Hippocampal formation (tissue), 2 donors: ENCODE data around the gene GRM3.
A peak's percentile ranks its signal among the peaks of the same experiment; 100 is the strongest.

Experiments used
- DNase-seq, 2 donors: peaks; one replicate each; lab custom pipeline; 2025; lab: John Stamatoyannopoulos, UW

GRM3 gene

DNA sequence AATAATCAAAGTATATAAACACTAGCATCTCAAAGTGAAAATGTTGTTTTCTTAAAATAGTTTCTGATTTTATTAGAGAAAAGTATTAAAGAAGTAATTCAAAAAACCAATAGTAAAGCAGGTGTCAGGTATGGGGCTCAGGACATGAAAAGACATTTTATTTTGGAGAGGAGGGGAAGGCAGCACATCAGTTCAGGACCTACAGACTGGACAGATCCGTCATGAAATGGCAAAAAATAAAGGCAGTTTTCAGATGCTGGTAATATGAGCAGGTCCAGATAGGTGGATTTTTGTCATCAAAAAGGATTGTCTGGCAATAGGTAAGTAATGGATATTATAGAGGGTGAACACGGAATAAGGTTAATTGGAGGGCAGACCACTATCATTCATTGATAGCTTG is 49.0 kb downstream of the GRM3 start:
- no peak for DNase-seq

- no peak for DNase-seq
These were observed 62.7 kb downstream of the GRM3 start for GRCh38 chr7:86706406-86706805.

DNA sequence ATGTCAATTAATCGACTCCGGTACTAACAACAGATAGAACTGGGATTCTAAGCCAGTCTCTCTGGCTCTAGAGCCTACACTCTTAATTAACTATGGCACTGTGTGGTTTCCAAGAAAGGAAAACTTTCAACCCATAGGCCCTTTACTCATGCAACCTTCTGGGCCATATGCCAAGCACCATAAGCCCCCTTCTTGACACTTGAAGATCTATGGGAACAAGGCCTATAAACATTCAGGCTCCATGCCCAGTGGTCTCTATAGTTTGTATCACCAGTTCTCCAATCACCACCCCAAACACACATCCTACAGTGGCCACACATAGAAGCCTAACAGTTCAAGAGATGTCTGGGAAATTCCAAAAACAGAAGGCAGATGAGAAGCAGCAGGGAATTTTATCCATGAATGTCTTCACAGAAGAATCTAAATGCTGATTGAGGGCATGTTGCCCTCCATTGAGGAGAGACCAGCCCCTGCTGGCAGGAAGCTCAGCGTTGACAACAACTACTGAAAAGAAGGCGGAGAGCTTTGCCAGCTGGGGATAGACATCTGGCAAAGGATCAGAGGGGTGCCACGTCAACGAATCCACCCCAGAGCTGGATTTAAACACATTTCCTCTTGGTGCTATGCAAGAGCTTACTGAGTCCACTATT is 64.4 kb downstream of the GRM3 start:
- peak; percentile 68 to 76 for DNase-seq

DNA sequence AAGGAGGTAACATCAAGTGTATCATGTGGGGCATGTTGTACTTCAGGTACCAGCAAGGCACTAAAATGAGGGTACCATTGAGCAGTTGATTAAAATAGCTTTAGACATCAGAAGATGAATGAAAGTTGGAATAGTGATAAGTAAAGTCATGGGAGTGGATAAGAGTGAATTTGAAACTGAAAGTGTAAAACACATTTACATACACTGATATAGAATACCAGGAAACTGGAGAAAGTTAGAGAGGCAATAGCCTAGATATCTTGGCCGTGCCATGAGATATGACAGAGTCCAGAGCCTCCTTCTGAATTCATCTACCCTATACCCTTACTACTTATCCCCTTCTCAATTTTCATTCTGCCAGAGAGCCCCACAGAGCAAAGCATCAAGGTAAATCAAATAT is 76.6 kb downstream of the GRM3 start:
- DNase-seq: no peak

- no peak for DNase-seq
These were observed 90.1 kb downstream of the GRM3 start for GRCh38 chr7:86733783-86734182.

DNA sequence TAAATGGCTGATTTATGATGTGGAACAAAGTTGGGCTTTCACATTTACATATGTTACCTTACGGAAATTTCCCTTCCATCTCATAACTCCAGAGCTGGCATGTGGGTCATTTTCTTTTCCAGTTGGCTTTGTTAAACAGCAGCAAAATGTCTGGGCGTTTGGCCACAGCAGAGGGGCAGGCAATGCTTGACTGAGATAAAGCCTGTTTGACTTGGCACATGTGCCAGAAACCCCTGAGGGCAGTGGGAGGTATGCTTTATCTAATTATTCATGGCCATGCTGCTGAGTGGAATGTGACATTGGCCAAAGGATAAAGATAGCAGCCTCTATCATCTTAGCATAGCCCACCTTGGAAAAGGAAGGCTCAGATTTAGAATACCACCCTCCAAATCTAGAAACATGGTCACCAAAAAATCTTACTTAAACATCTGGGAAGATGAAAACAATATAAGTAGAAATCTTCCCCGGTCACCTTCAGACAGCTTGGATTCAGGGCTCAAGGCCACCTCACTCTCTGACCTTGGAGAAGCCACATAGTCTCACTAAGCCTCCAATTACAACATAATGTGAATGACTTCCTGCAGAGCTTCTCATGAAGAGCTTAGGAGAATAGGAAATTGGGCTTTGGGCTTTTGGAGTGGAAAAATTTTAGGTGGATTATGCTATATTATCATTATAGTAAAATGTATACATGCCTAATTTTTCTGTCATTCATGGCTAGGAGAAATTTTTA is 101.5 kb downstream of the GRM3 start:
- no peak for DNase-seq

- peak in 1 of 2 donors; percentile 79 for DNase-seq
These were observed 104.0 kb downstream of the GRM3 start for GRCh38 chr7:86747698-86748097.

- DNase-seq: no peak
These were observed 104.5 kb downstream of the GRM3 start for GRCh38 chr7:86748201-86748600.

- no peak for DNase-seq
These were observed 105.4 kb downstream of the GRM3 start for GRCh38 chr7:86748843-86749719.

GRCh38 chr7:86749741-86750665 is 106.3 kb downstream of the GRM3 start:
- no peak for DNase-seq

DNA sequence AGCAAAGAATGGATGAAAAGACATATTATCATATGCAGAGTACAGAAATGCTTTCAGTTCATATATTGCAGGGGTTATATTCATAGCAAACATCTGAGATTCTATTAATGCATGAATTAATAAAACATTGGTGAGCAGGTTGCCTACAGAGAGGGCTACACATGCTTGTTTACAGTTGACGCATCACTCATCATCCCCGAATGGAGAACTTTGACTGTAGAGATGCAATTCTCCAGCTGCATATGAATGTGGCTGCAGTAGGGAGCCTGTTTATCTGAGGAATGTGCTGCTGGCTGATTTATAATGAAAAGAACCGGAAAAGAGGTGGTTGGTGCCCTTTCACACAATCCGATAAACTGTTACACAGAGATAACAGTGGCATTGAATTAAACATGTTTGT is 116.5 kb downstream of the GRM3 start:
- no peak for DNase-seq

DNA sequence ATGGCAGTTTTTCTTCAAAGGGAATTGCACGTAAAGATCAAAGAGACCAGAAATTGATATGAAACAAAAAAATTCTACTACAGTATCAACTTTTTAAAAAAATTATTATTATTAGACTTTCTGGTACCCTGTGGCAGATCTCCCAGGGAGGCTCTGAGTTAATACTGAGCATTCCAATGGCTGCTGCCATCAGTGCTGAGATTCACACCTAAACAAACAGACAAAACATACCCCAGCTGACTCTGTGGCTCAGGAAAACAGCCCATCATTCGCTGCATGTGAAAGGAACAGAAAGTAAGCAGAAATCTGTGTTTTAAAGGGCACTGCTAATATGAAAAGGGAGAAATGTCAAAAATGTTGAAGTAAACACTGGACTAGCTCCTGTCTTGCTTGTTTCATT is 118.4 kb downstream of the GRM3 start:
- DNase-seq: no peak

- DNase-seq: no peak
These were observed 122.2 kb downstream of the GRM3 start for GRCh38 chr7:86765931-86766330.

DNA sequence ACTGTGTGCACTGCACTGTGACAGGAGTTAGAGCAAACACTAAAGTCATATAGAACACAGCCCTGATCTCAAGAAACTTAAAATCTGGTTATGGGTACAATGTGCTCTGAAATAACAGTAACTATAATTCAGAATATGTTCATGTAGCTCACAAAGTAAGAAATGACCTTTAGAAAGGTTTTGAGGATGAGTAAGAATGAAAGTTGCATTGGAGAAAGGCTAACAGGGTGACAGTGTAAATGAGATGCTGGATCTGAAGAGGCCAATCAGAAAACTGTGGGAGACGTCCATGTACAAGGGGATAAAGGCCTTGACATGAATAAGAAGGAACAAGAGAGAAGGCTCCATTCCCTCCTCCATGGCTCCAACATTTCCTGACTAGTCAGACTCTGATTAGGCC is 124.7 kb downstream of the GRM3 start:
- no peak for DNase-seq

DNA sequence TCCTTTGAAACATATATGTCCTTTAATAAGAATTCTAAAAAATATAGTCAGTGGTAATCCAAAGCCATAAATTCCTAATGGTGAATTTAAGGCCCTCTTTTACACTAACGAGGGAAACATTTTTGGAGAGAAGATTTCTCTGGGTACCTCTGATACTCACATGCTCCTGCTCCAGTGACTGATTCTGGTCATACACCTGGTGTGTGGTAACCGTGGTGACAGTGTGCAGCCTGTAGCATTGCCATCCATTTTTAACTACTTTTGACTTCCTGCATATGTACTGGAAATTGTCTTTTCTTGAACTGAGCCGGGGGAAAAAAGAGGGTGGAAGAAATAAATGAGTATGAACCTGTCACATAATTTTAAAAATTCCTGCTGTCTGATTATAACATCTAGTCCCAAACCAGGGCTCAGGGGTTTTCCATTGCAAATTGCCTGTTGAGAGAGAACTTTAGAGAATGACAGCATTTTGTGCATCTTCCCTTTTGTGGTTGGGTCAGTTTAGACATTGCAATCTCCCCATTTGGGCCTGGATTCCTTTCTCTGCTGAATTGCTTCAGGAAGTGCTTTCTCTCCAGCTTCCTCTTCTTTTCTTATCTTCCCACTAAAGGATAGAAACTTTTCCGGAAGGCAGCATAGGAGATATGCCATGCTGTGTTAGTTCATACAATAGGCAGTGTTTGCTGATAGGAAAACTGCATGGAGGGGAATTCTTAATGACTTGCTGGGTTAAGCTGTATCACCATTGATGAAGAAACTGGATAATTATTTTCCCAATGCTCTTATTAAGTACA is 125.5 kb downstream of the GRM3 start:
- no peak for DNase-seq

GRCh38 chr7:86773309-86773708 is 129.6 kb downstream of the GRM3 start:
- DNase-seq: no peak

GRCh38 chr7:86775203-86775602 is 131.5 kb downstream of the GRM3 start:
- no peak for DNase-seq

DNA sequence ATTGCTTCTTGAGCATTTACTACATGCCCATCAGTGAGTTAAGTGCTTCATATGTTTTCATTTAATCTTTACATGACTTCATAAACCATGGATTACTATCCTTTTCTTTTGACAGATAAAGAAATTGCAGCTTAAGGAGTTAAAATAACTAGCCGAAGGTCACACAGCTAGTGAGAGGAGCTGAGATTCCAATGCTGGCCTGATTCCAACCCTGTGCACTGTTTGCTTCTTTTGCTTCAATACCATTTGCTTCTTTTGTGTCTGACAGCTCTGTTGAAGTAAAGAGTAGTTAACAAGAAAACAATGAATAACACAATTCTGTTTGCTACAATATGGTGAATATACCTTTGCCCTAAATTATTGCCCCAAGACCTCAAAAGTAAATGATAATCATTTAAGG is 132.4 kb downstream of the GRM3 start:
- no peak for DNase-seq

DNA sequence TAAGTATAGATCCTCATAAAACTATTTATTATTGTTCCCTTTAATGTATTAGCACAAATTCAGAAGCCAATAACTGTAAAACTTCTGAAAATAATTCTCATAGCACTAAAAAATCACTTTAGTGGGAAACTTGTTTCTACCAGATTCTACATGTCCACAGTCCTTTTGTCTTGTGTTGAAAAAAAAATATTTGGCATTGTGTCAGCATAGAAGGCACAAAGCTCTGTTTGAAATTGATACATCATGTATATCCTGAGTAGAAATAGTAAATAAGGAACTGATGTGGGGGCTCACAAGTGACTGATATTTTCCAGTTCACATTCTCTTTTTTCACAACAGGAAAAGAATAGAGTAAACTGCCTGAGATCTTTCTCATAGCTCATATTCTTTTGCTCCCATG is 134.6 kb downstream of the GRM3 start:
- no peak for DNase-seq

- DNase-seq: peak in 1 of 2 donors; percentile 27
These were observed 141.1 kb downstream of the GRM3 start for GRCh38 chr7:86784765-86785164.

DNA sequence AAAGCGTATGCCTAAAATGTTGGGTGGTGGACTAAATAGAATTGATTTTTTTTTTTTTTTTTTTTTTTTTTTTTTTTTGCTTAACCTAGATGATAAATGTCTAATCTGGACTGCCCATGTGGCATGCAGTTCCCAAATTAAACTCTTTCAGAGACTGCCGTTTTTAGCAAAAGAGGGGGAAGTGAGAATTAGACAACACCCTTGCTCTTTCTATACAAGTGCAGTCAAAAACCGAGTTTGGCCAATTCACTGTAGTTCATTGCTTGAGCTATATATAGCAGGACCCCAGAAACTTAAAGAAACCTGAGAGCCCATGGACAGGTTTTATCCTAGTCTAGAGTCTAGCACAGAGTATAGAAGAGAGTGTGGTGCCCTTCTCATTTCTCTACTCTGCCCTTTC is 141.9 kb downstream of the GRM3 start:
- DNase-seq: no peak
